Measurements from ENCODE around the gene CHRND.

The CHRND gene

GRCh38 chr2:232525791-232526371 is at the start of gene CHRND:
TSS of gene CHRND (plus strand) at chr2:232526160. CDS start at chr2:232526216, 56 bp downstream.
- DNase-seq = no peak

GRCh38 chr2:232476791-232477190 is 49.2 kb upstream of the CHRND start:
- DNase-seq = no peak

GRCh38 chr2:232477751-232478510 is 48.0 kb upstream of the CHRND start:
- no peak for DNase-seq

- DNase-seq = no peak
Observed at GRCh38 chr2:232478571-232479340, 47.2 kb upstream of the CHRND start.

- DNase-seq = no peak
Observed at GRCh38 chr2:232479341-232480200, 46.4 kb upstream of the CHRND start.

- no peak for DNase-seq
Observed at GRCh38 chr2:232480201-232481190, 45.5 kb upstream of the CHRND start.

GRCh38 chr2:232481322-232482140 is 44.4 kb upstream of the CHRND start:
- DNase-seq = no peak

- DNase-seq = no peak
Observed at GRCh38 chr2:232482301-232483238, 43.4 kb upstream of the CHRND start.

GRCh38 chr2:232483311-232483922 is 42.5 kb upstream of the CHRND start:
- DNase-seq = no peak

- no peak for DNase-seq
Observed at GRCh38 chr2:232483923-232484627, 41.9 kb upstream of the CHRND start.

GRCh38 chr2:232484628-232485347 is 41.2 kb upstream of the CHRND start:
- DNase-seq = no peak

- no peak for DNase-seq
Observed at GRCh38 chr2:232485348-232485756, 40.6 kb upstream of the CHRND start.

- DNase-seq = no peak
Observed at GRCh38 chr2:232485757-232486557, 40.0 kb upstream of the CHRND start.

- no peak for DNase-seq
Observed at GRCh38 chr2:232486558-232487384, 39.2 kb upstream of the CHRND start.

GRCh38 chr2:232487385-232488096 is 38.4 kb upstream of the CHRND start, which contains the start of gene ECEL1:
TSS of gene ECEL1 (minus strand) at chr2:232487834. CDS start at chr2:232486653, 1,181 bp downstream.
- DNase-seq = no peak
